Measurements from ENCODE around the gene TCFL5. TPM values are rescaled to one million over a fixed set of nuclear protein-coding genes. Genes with fewer than 3 reads are reported as not detected.

The TCFL5 gene
- total RNA-seq, 4 donors from 2014 or later = 2.6 to 6.6 (median 5.0) TPM

DNA sequence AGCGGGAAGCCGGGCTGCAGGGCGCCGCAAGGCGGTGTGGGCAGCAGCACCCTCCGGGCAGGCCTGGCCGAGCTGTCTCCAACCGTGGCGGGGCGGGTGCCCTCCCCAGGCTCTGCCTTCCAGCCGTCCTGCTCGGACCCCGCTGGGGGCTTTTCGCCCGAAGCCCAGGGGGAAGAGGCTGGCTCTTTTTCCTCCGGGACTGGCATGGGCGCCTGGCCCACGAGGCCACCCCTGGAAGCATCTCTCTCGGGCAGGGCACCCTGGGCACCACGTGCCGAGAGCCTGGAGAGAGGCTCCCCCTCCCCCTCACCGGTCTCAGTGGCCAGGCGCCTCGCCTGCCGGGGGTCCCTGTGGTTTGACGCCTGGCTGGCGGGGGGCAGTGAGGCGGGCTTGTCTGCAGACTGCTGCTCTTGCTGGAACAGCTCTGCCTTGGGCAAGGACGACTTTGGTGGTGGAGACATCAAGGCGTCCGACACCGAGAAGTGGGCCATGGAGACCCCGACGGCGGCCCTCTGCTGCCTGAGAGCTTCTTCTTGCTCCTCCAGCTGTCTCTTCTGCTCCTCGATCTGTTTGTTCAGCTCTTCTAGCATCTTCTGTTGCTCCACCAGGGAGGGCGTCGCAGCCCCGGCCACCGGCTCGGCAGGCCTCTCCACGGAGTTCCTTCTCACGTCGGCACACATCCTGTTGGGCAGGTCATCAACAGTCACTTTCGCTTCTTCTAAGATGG is 19.5 kb upstream of the TCFL5 start:
- no peak overlapping the region for H3K27ac ChIP-seq
- no peaks in the 10 kb centered on the region for H3K27me3 ChIP-seq
- H3K4me1 ChIP-seq = peaks cover 0 to 14% (median 0%) of the 10 kb centered on the region in 4 donors
- TF ChIP-seq, protein P1, sequence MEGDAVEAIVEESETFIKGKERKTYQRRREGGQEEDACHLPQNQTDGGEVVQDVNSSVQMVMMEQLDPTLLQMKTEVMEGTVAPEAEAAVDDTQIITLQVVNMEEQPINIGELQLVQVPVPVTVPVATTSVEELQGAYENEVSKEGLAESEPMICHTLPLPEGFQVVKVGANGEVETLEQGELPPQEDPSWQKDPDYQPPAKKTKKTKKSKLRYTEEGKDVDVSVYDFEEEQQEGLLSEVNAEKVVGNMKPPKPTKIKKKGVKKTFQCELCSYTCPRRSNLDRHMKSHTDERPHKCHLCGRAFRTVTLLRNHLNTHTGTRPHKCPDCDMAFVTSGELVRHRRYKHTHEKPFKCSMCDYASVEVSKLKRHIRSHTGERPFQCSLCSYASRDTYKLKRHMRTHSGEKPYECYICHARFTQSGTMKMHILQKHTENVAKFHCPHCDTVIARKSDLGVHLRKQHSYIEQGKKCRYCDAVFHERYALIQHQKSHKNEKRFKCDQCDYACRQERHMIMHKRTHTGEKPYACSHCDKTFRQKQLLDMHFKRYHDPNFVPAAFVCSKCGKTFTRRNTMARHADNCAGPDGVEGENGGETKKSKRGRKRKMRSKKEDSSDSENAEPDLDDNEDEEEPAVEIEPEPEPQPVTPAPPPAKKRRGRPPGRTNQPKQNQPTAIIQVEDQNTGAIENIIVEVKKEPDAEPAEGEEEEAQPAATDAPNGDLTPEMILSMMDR (IDR thresholded peaks at IDR 0.05) = no peak
- TF ChIP-seq POLR2A (IDR thresholded peaks at IDR 0.05) = no peak
- H3K4me3 ChIP-seq = no peak overlapping the region
- H3K36me3 ChIP-seq = peaks cover 0 to 39% (median 0%) of the 10 kb centered on the region in 3 donors
- no peak for DNase-seq
- H3K9me3 ChIP-seq = no peaks in the 10 kb centered on the region

DNA sequence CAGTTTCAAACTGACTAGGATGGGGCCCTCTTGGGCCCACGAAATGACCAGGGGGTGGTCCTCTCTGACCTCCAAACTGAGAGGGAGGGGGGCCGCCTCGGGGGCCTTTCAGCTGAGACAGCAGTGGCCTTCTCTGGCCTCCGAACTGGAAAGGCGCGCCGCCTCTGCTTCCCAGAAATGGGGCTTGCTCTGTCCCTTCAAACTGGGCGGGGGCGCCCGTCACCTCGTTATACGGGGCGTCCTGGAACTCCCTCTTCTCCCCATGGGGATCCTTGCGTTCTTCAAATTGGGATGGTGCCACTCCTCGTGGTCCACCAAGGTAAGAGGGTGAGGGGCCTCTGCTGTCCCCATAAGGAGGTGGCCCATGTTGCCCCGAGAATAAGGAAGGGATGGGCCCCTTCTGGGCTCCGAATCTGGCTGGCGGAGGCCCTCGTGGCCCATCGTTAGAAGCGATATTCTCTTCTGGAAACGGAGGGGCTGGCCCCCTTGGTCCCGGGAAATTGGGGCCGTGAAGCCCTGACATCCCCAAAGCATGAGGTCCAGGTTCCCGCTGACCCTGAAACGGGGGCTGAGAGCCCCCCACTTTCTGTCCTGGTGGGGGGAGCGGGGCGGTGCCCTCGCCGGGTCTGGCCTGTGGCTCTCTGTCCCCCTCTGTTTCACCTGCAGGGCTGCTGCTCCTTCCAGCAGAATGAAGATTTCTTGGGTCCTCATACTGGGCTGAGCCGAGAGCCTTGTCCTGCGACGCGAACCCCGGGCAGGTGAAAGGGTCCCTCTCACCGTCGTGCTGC is 18.7 kb upstream of the TCFL5 start:
- Histone ChIP-seq H3K27ac (no peak overlapping the region), H3K36me3 (peaks cover 0 to 35% (median 0%) of the 10 kb centered on the region in 3 donors), H3K4me1 (peaks cover 0 to 21% (median 0%) of the 10 kb centered on the region in 4 donors), H3K4me3 (no peak overlapping the region), H3K27me3 (no peaks in the 10 kb centered on the region), H3K9me3 (no peaks in the 10 kb centered on the region)
- TF ChIP-seq, protein P1 (IDR thresholded peaks at IDR 0.05) = no peak
- TF ChIP-seq POLR2A (IDR thresholded peaks at IDR 0.05) = no peak
- no peak for DNase-seq

DNA sequence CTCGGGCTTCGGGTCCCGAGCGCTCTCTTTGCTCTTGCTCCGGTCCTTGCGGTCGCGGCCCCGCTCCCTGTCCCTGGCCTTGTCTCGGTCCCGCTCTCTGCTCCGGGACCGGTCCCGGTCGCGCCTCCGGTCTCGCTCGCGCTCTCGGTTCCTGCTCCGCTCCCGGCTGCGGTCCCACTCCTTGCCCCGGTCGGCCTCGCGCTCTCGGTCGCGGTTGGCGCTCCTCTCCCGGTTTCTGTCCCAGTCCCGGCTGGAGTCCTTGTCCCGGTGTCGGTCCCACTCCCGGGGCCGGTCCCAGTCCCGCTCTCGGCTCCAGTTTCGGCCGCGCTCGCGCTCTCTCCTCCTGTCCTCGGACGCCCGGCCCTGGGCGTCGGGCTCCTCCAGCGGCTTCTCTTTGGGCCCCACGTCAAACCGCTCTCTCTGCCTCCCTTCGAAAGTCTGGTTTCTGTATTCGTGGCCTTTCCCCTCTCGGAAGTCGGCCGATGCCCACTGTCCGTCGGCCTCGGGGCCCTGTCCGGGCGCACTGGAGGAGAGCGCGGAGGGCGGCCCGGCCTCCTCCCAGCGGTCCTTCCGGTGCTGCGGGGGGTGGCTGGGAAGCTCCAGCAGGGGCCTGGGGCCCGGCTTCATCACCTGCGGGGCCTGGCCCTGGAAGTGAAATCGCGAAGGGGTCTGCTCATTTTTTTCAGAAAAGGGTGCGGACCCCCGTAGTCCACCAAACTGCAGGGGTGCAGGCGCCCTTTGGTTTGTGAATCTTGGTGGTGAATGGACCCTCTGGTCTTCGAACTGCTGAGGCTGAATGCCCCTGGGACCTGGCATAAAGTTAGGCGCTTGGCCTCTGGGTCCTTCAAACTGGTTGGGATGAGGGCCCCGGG is 17.9 kb upstream of the TCFL5 start:
- no peak for TF ChIP-seq POLR2A (IDR thresholded peaks at IDR 0.05)
- TF ChIP-seq, protein P1 (IDR thresholded peaks at IDR 0.05) = no peak
- Histone ChIP-seq H3K36me3 (peaks cover 0 to 35% (median 0%) of the 10 kb centered on the region in 3 donors), H3K27ac (no peak overlapping the region), H3K9me3 (no peaks in the 10 kb centered on the region), H3K4me3 (no peak overlapping the region), H3K27me3 (no peaks in the 10 kb centered on the region), H3K4me1 (peaks cover 0 to 21% (median 0%) of the 10 kb centered on the region in 4 donors)
- DNase-seq = peak in 1 of 3 donors; percentile 37

DNA sequence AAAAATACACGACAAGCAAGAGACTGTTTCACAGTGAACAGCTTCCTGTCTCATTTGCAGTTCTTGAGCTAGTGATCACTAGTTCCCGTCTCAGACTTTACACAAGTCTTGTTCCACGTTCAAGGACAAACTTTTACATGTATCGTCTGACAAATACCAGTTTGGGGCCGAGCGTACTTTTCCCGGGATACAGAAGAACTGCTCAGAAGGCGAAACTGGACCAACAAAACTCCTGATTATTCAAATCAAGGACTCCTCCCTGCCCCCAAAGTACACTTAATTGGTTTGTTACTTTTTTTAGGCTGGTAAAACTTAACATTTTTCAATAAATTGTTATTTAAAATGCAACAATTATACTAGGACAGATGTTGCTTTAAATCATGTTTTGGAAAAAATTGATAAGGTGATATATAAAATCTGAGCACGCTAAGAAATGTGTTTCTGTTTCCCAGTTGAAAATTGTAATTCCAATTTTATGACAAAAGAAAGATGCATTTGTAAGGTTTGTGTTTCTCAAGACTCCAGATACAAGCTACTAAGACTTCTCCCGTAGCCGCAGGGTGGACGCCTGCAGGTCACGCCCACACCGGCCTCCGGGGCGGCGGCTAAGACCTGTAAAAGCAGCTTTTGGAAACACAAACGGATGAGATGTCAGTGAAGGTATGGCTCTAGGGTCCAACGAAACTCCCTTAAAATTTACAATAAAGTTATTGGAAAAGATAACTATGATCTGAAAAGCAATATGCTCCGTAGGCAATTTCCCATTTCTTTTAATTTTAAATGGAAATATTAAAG is 16.8 kb upstream of the TCFL5 start:
- H3K4me3 ChIP-seq = no peak overlapping the region
- H3K9me3 ChIP-seq = no peaks in the 10 kb centered on the region
- peaks cover 0 to 21% (median 0%) of the 10 kb centered on the region in 4 donors for H3K4me1 ChIP-seq
- peaks cover 0 to 35% (median 0%) of the 10 kb centered on the region in 3 donors for H3K36me3 ChIP-seq
- DNase-seq = no peak
- H3K27ac ChIP-seq = no peak overlapping the region
- no peaks in the 10 kb centered on the region for H3K27me3 ChIP-seq
- no peak for TF ChIP-seq POLR2A (IDR thresholded peaks at IDR 0.05)
- TF ChIP-seq, protein P1 (IDR thresholded peaks at IDR 0.05) = no peak

Measured in Peyer's patch (tissue), 4 donors.